SH-SY5Y (cell line): ENCODE results near the gene RAPGEFL1.

Experiments
- GATA2 ChIP-seq: IDR thresholded peaks from 2 replicates; pipeline ENCODE4 v1.6.1; 2011; ENCODE audit warnings: mild to moderate bottlenecking, low read depth, low read length
- GATA3 ChIP-seq: IDR thresholded peaks from 2 replicates; pipeline ENCODE4 v1.6.1; 2011; ENCODE audit warnings: low read depth, mild to moderate bottlenecking, low read length, moderate library complexity

GRCh38 chr17:40190197-40191021 lies 13.1 kb downstream of the RAPGEFL1 start:
- TF ChIP-seq GATA3 (no peak), GATA2 (no peak)
